A673 (cell line): ENCODE measurements around the gene KCTD3.

ENCODE experiments used
- CTCF ChIP-seq: fragments of 300-800, 200-600 bp; sonication (generic); conservative IDR thresholded peaks from 2 replicates; pipeline ENCODE4 v1.5.1; 2017; ENCODE audit warnings: low read depth, mild to moderate bottlenecking, antibody characterized with exemption, low read length, moderate library complexity, mixed read lengths
- EZH2 ChIP-seq: fragments of 200-600 bp; sonication (generic); IDR thresholded peaks from 2 replicates; pipeline ENCODE4 v1.6.1; 2017; ENCODE audit warnings: borderline replicate concordance, low read depth, mild to moderate bottlenecking, mixed read lengths, antibody characterized with exemption, low read length; ENCODE audit not compliant: poor library complexity, severe bottlenecking

GRCh38 chr1:215625949-215626348 is 58.8 kb downstream of the KCTD3 start:
- TF ChIP-seq EZH2 (no peak), CTCF (no peak)
